Naive B cell (primary cell): ENCODE data around the gene SEC24D. TPM values are rescaled to one million over a fixed set of nuclear protein-coding genes. Genes with fewer than 3 reads are reported as not detected.

Experiments used
- ATAC-seq, 2 donors: fragments of 150-1000 bp; cut with Tn5 transposase; 2 replicates each; pipeline ENCODE4 v1.10.0; 2021; ENCODE audit warnings: low read depth in 2 of 2, mild to moderate bottlenecking in 2 of 2, moderate library complexity in 2 of 2
- DNase-seq: peaks from one replicate; pipeline ENCODE4 v3.0.0; 2022
- H3K27ac Mint-ChIP-seq, 6 donors: one replicate each; pipeline ENCODE4 v1.8.0; 2020 to 2022; ENCODE audit warnings: mild to moderate bottlenecking in 6 of 6, mixed read lengths in 6 of 6, moderate library complexity in 5 of 6, inconsistent platforms in 2 of 6
- H3K27me3 Mint-ChIP-seq, 3 donors: one replicate each; pipeline ENCODE4 v1.8.0; 2021 to 2022; ENCODE audit warnings: mixed read lengths in 3 of 3, mild to moderate bottlenecking in 1 of 3
- H3K36me3 Mint-ChIP-seq, 2 donors: one replicate each; pipeline ENCODE4 v1.8.0; 2020 to 2022; ENCODE audit warnings: mixed read lengths in 2 of 2, inconsistent platforms in 1 of 2, mild to moderate bottlenecking in 1 of 2
- H3K4me1 Mint-ChIP-seq, 3 donors: one replicate each; pipeline ENCODE4 v1.8.0; 2020 to 2022; ENCODE audit warnings: mixed read lengths in 3 of 3, inconsistent platforms in 1 of 3, mild to moderate bottlenecking in 1 of 3, moderate library complexity in 1 of 3
- H3K4me3 Mint-ChIP-seq, 8 donors: one replicate each; pipeline ENCODE4 v1.8.0; 2020 to 2022; ENCODE audit warnings: mild to moderate bottlenecking in 8 of 8, mixed read lengths in 8 of 8, moderate library complexity in 8 of 8, inconsistent platforms in 2 of 8
- H3K9me3 Mint-ChIP-seq, 7 donors: one replicate each; pipeline ENCODE4 v1.8.0; 2020 to 2022; ENCODE audit warnings: mixed read lengths in 7 of 7, mild to moderate bottlenecking in 5 of 7, inconsistent platforms in 2 of 7, moderate library complexity in 1 of 7
- polyA plus RNA-seq, 6 donors: library from polyadenylated mRNA; unstranded; fragments of 300-500 nt; fragmentation: Illumina TruSeq; gene quantifications; one replicate each; pipeline ENCODE4 v1.2.3, GENCODE V29; 2021; ENCODE audit warnings: low read depth in 6 of 6

SEC24D gene
- polyA plus RNA-seq, 6 donors from 2014 or later = 10.7 to 13.8 (median 11.3) TPM

DNA sequence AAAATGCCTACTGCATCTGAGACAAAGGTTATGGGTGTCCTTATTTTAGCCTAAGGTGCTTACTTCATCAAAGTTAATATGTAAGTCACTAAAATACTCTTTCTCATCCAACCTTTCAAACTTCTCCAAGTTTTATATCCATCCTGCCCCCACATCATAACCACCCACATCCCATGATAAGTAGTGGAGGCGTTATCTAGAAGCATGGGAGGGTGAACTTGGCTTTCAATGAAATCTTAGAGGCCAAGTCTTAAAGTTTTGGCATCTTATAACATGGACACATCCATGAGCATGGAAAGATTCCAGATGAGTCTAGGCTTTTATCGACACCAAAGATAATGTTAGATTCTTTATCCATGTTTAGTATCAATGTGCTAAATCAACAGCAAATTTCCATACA is 22.9 kb upstream of the SEC24D start:
- Mint-ChIP-seq H3K27me3 (no peaks in the 10 kb centered on the region), H3K9me3 (no peaks in the 10 kb centered on the region), H3K27ac (no peak overlapping the region), H3K36me3 (no peaks in the 10 kb centered on the region), H3K4me1 (no peaks in the 10 kb centered on the region), H3K4me3 (no peak overlapping the region)
- DNase-seq (no peak), ATAC-seq (no peak)

DNA sequence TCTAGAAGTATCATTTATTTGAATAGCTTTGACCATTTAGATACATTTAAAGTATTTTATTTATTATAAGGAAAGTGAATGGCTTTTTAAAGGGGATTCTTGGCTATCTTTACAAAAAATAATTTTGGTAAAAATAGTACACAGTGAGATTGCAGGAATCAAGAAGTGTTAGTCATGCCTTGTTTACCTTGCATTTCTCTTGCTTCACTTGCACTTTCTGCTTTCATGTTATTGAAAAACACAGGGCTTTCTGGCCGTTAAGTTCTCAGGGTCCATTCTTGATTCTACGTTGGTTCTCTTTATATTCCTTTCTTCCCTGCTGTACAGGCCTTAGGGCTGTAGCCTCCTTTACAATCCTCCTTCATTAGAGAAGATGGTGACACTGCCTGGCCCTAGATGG is 21.8 kb upstream of the SEC24D start:
- DNase-seq (no peak), ATAC-seq (no peak)
- Mint-ChIP-seq H3K4me1 (no peaks in the 10 kb centered on the region), H3K9me3 (no peaks in the 10 kb centered on the region), H3K27ac (peak overlapping the region in 1 of 6 donors; percentile 3), H3K36me3 (no peaks in the 10 kb centered on the region), H3K4me3 (no peak overlapping the region), H3K27me3 (no peaks in the 10 kb centered on the region)

DNA sequence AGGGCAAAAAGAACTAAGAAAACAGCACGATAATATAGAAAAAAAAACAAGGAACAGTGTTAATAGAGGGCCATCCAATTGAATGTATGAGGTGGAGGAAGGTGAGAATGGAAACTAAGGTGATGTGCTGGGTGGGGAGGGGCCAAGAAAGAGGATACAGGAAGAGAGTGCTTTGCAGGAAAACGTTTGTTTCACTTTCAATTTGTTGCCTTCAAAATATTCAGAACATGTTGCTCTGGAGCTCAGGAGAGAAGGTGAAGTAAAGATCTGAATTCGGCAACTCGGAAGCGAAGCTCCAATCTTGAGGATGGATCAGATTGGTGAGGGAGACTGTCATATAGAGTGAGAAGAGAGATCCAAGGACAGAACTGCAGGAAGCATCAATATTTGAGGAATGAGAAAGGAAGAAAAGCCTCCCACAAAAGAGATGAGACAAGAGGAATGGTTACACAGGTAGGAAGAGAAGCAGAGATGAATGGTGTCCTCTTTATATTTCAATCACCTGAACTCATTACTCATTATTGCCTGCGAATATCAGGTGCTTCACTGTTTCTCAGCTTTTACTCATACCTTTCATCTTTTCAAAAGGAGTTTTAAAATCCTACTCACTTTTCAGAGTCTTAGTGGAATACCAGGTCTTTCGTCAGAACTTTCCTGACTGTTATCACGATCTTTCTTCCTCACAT is 14.7 kb upstream of the SEC24D start:
- ATAC-seq (peak; percentile 95 to 97), DNase-seq (peak; percentile 35)
- Mint-ChIP-seq H3K9me3 (peaks cover 0 to 4% (median 0%) of the 10 kb centered on the region in 7 donors), H3K4me1 (peaks cover 10 to 20% (median 14%) of the 10 kb centered on the region in 3 donors), H3K27me3 (peaks cover 5 to 19% (median 18%) of the 10 kb centered on the region in 3 donors), H3K36me3 (peaks cover 0 to 11% of the 10 kb centered on the region in 2 donors), H3K4me3 (peak overlapping the region; percentile 88 to 99 (median 94)), H3K27ac (peak overlapping the region; percentile 90 to 98 (median 97))

DNA sequence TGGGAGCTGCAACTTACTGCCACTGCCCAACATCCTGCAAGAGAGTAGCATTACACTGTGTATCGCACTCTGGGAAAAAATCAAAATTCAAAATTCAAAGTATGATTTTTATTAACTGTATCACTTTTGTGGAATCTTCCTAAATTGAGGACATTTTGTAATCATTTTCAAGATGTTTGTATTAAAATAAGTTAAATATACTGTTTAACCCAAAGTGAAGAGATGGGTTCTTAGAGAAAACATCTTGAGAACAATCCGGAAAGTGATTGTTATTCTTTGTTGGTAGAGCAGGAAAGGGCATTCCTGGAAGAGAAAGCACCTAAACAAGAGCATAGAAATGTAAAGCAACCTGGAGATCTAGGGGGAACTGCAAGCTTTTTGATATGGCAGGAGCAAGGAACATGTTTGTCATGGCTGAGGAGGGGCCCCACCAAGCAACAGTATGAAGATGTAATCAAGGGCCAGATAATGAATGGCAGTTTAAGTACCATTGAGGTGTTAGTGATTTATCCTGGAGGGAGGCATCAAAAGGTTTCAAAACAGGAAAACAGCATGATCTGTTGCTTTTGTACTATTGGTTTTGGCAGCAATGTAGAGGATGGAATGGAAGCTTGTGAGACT is 14.1 kb upstream of the SEC24D start:
- peaks cover 10 to 20% (median 14%) of the 10 kb centered on the region in 3 donors for H3K4me1 Mint-ChIP-seq
- peaks cover 5 to 19% (median 18%) of the 10 kb centered on the region in 3 donors for H3K27me3 Mint-ChIP-seq
- peaks cover 0 to 4% (median 0%) of the 10 kb centered on the region in 7 donors for H3K9me3 Mint-ChIP-seq
- DNase-seq (no peak), ATAC-seq (no peak)
- peaks cover 0 to 11% of the 10 kb centered on the region in 2 donors for H3K36me3 Mint-ChIP-seq
- H3K4me3 Mint-ChIP-seq = peak overlapping the region; percentile 88 to 99 (median 94)
- peak overlapping the region; percentile 90 to 98 (median 97) for H3K27ac Mint-ChIP-seq

DNA sequence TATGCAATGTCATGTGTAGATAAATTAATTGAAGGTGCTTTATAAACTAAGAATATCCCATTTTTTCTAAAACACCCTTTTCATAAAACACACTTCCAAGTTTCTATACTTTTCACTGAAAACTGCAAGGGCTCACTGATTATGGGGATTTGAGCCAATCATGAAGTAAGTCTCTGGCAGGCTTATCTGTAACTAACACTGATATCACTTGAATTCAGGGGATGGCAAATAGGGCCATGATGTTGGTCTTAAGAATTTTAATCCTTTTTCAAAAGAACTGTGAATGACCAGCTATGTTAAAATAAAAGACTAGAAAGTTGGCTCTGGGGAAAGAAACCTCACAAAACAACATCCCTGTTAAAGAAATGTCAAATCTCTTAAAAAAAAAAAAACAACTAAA is 13.0 kb upstream of the SEC24D start:
- H3K4me3 Mint-ChIP-seq = no peak overlapping the region
- H3K27me3 Mint-ChIP-seq = peaks cover 5 to 19% (median 18%) of the 10 kb centered on the region in 3 donors
- ATAC-seq = no peak
- H3K9me3 Mint-ChIP-seq = peaks cover 0 to 4% (median 0%) of the 10 kb centered on the region in 7 donors
- no peak for DNase-seq
- peaks cover 0 to 11% of the 10 kb centered on the region in 2 donors for H3K36me3 Mint-ChIP-seq
- H3K27ac Mint-ChIP-seq = no peak overlapping the region
- peaks cover 10 to 20% (median 14%) of the 10 kb centered on the region in 3 donors for H3K4me1 Mint-ChIP-seq

DNA sequence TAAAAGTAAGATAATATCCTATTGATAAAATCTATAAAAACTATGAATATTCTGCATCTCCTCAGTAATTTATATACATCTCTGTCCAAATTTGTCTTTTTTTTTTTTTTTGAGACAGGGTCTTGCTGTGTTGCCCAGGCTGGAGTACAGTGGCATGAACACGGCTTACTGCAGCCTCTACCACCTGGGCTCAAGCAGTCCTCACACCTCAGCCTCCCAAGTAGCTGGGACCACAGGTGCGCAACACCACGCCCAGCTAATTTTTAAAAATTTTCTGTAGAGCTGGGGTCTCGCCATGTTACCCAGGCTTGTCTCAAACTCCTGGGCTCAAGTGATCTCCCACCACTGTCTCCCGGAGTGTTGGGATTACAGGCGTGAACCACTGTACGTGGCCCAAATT is 12.3 kb upstream of the SEC24D start:
- H3K27ac Mint-ChIP-seq = peak overlapping the region in 1 of 6 donors; percentile 29
- no peak overlapping the region for H3K4me3 Mint-ChIP-seq
- peaks cover 0 to 11% of the 10 kb centered on the region in 2 donors for H3K36me3 Mint-ChIP-seq

DNA sequence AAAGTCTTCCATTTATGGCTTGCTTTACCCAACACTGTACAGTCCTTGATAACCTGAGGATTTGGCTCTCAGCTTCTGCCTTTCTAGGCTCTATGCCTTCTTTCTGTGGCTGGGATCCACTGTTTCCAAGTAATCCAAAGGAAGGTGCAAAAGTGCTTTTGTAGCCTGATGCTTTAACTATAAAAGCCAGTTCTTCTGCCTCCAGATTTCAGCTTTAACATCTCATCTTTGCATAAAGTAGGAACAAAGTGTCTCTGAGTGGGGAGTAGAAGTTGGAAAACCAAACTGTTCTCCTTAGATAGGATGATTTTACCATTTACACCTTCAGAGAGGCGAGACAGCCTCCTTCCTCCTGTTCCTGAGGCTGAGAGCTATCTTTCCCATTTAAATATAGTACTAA is 11.1 kb upstream of the SEC24D start:
- Mint-ChIP-seq H3K9me3 (peaks cover 0 to 4% (median 0%) of the 10 kb centered on the region in 7 donors), H3K36me3 (peaks cover 0 to 11% of the 10 kb centered on the region in 2 donors), H3K4me3 (no peak overlapping the region), H3K27ac (no peak overlapping the region), H3K27me3 (peaks cover 5 to 19% (median 18%) of the 10 kb centered on the region in 3 donors), H3K4me1 (peaks cover 10 to 15% (median 14%) of the 10 kb centered on the region in 3 donors)
- ATAC-seq = no peak
- DNase-seq = no peak

More for the DNA sequence above, 12.3 kb upstream of the SEC24D start:
- Mint-ChIP-seq H3K9me3 (peaks cover 0 to 4% (median 0%) of the 10 kb centered on the region in 7 donors), H3K4me1 (peaks cover 10 to 20% (median 14%) of the 10 kb centered on the region in 3 donors), H3K27me3 (peaks cover 5 to 19% (median 18%) of the 10 kb centered on the region in 3 donors)
- DNase-seq (no peak), ATAC-seq (no peak)

DNA sequence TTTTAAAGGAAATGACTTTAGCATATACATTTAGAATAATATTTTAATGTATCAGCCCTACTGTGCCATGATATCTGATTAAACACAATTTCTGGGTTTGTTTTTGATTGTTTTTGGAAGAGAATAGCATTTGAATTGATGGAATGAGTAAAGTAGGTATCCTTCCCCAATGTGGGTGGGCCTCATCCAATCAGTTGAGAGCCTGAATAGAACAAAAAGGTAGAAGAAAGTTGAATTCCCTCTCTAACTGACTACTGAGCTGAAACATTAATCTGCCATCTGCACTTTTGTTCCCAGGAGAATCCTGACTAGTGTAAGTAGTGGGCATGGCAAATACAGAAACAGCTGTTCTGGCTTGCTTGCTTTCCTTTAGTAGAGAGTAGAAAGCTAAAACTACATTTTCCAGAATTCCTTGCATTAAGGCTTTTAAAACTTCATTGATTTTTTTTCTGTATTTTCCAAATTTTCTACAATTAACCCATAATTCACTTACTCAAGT is 9.7 kb upstream of the SEC24D start:
- Mint-ChIP-seq H3K4me1 (peaks cover 7 to 9% (median 7%) of the 10 kb centered on the region in 3 donors), H3K9me3 (peaks cover 0 to 3% (median 0%) of the 10 kb centered on the region in 7 donors)
- no peak for DNase-seq

DNA sequence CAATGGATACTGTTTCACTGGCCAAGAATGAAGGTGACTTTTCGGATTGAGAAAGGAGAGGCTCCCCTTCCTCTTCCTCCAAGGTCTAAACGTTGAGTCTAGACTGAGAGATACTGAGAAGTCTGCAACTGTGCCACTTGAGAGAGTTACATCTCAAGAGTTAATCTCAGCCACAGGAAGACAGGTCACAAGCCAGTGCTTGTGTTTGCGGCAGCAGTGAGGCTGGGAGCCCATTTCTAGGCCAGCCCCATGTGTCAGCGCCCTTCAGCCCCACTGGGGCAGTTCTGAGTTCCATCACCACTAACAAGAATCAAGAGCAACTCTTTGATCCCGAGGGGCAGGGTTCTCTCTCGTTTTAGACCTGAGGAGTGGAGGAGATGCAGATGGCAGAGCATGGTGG is 7.3 kb upstream of the SEC24D start:
- Mint-ChIP-seq H3K27me3 (peaks cover 8 to 37% (median 25%) of the 10 kb centered on the region in 3 donors), H3K4me3 (no peak overlapping the region), H3K27ac (no peak overlapping the region), H3K9me3 (no peaks in the 10 kb centered on the region), H3K4me1 (no peaks in the 10 kb centered on the region), H3K36me3 (no peaks in the 10 kb centered on the region)
- ATAC-seq (no peak), DNase-seq (no peak)

More for the DNA sequence above, 9.7 kb upstream of the SEC24D start:
- Mint-ChIP-seq H3K36me3 (peaks cover 0 to 8% of the 10 kb centered on the region in 2 donors), H3K27me3 (peaks cover 5 to 26% (median 19%) of the 10 kb centered on the region in 3 donors), H3K4me3 (no peak overlapping the region), H3K27ac (no peak overlapping the region)
- ATAC-seq = no peak

DNA sequence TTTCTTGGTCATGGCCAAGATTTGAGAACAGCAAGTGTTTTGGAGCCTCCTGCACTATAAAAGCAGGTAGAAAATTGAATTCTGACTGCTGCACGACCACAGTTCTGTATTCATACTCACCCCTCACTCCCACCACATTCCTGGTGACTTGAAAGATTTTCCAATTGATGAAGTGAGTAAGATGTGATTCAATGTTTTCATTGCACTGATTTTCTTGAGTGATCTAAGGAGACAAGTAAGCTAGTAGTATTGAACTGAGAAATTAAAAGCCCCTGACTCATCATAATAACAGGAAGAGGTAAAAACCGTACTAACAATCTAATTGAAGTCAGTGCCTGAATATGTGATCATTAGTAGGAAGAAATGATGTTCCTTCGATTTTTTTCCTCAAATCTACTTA is 6.1 kb upstream of the SEC24D start:
- no peak for ATAC-seq
- no peak overlapping the region for H3K4me3 Mint-ChIP-seq
- no peaks in the 10 kb centered on the region for H3K36me3 Mint-ChIP-seq
- H3K4me1 Mint-ChIP-seq = no peaks in the 10 kb centered on the region
- H3K9me3 Mint-ChIP-seq = no peaks in the 10 kb centered on the region
- H3K27me3 Mint-ChIP-seq = peaks cover 4 to 26% (median 18%) of the 10 kb centered on the region in 3 donors
- DNase-seq = no peak
- no peak overlapping the region for H3K27ac Mint-ChIP-seq

DNA sequence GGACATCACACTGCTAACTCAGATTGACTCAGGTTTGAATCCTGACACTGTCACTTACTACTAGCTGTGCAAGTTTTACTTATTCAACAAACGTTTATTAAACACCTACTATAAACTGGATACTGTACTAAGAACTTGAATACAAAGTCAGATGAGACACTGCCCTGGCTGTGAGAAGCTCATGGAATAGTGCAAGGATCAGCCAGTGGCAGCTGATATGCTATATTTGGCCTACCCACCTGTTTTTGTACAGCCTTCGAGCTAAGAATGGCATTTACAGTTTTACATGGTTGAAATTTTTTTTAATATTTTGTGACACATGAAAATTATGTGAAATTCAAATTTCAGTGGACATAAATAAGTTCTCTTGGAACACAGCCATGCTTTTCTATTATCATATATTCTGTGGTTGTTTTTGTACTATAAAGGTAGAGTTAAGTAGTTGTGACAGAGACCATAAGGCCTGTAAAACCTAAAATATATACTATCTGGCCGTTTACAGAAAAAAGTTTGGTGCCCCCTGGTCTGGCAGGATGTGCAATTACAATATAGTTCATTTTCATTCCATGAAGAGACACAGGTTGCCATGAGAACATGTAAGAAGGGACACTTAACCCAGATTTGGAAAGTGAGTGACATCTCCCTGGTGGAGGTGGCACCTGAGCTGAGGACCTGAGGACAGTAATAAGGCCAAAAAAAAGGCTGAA is 3.4 kb upstream of the SEC24D start:
- ATAC-seq (no peak), DNase-seq (no peak)
- Mint-ChIP-seq H3K9me3 (no peaks in the 10 kb centered on the region), H3K36me3 (peaks cover 0 to 7% of the 10 kb centered on the region in 2 donors), H3K27me3 (peaks cover 4 to 19% (median 8%) of the 10 kb centered on the region in 3 donors), H3K4me1 (peaks cover 10 to 15% (median 14%) of the 10 kb centered on the region in 3 donors), H3K27ac (peak overlapping the region in 1 of 6 donors; percentile 50), H3K4me3 (no peak overlapping the region)

DNA sequence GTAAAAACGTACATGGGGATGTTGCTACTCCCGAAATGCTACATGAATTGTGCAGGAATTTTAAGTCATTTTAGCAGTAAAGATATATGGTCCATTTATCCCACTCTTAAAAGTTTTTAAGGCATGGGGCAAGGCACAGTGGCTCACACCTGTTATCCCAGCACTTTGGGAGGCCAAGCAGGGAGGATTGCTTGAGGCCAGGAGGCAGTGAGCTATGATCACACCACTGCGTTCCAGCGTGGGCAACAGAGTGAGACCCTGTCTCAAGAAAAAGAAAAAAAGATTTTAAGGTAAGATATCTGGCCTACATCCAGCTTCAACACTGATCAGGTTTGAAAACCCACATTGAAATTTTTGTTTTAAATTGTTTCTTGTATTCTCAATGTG is 1.2 kb upstream of the SEC24D start:
- H3K4me1 Mint-ChIP-seq = peaks cover 14 to 19% (median 18%) of the 10 kb centered on the region in 3 donors

More for the DNA sequence above, 1.2 kb upstream of the SEC24D start:
- peak overlapping the region in 1 of 6 donors; percentile 100 for H3K27ac Mint-ChIP-seq
- DNase-seq = no peak
- H3K9me3 Mint-ChIP-seq = no peaks in the 10 kb centered on the region
- peak overlapping the region in 6 of 8 donors; percentile 18 to 100 (median 100) for H3K4me3 Mint-ChIP-seq
- peaks cover 4 to 19% (median 8%) of the 10 kb centered on the region in 3 donors for H3K27me3 Mint-ChIP-seq
- ATAC-seq = no peak
- peaks cover 4 to 12% of the 10 kb centered on the region in 2 donors for H3K36me3 Mint-ChIP-seq
